Urinary bladder (tissue), 4 donors: ENCODE measurements around the gene CTCF. TPM values are rescaled to one million over a fixed set of nuclear protein-coding genes. Genes with fewer than 3 reads are reported as not detected.
A peak's percentile ranks its signal among the peaks of the same experiment; 100 is the strongest.

Experiments used
- DNase-seq: peaks from one replicate; pipeline ENCODE4 v3.0.0-alpha.2; 2015; ENCODE audit errors: extremely low spot score
- H3K27ac ChIP-seq: one replicate; pipeline ENCODE4 v1.5.1; 2013; ENCODE audit warnings: low read depth, mild to moderate bottlenecking, moderate library complexity
- H3K36me3 ChIP-seq: one replicate; pipeline ENCODE4 v1.6.1; 2013; ENCODE audit warnings: mild to moderate bottlenecking, moderate library complexity; ENCODE audit not compliant: insufficient read depth
- H3K4me1 ChIP-seq: one replicate; pipeline ENCODE4 v1.6.1; 2013; ENCODE audit warnings: mild to moderate bottlenecking, moderate library complexity; ENCODE audit not compliant: insufficient read depth
- H3K4me3 ChIP-seq: one replicate; pipeline ENCODE4 v1.5.1; 2013; ENCODE audit warnings: low read depth, low read length
- WGBS: extraction: QIAGEN DNeasy Blood & Tissue Kit; methylation state at CpG from one replicate; pipeline ENCODE4 v1.1.7; 2013; 5-methylcytosine and 5-hydroxymethylcytosine counted together
- polyA plus RNA-seq: library from polyadenylated mRNA; stranded (reverse); fragments of 200-250 nt; gene quantifications from one replicate; pipeline ENCODE4 v1.2.3, GENCODE V29; 2013
- total RNA-seq: library from RNA; depleted of rRNA; stranded (reverse); fragments of >200 nt; gene quantifications from one replicate; pipeline ENCODE4 v1.2.3, GENCODE V29; 2014
- donor health status: healthy with polysubstance abuse.
- donor health status: healthy.

CTCF gene
- total and polyA plus RNA-seq, 2 donors: 29.2 to 35.5 TPM

DNA sequence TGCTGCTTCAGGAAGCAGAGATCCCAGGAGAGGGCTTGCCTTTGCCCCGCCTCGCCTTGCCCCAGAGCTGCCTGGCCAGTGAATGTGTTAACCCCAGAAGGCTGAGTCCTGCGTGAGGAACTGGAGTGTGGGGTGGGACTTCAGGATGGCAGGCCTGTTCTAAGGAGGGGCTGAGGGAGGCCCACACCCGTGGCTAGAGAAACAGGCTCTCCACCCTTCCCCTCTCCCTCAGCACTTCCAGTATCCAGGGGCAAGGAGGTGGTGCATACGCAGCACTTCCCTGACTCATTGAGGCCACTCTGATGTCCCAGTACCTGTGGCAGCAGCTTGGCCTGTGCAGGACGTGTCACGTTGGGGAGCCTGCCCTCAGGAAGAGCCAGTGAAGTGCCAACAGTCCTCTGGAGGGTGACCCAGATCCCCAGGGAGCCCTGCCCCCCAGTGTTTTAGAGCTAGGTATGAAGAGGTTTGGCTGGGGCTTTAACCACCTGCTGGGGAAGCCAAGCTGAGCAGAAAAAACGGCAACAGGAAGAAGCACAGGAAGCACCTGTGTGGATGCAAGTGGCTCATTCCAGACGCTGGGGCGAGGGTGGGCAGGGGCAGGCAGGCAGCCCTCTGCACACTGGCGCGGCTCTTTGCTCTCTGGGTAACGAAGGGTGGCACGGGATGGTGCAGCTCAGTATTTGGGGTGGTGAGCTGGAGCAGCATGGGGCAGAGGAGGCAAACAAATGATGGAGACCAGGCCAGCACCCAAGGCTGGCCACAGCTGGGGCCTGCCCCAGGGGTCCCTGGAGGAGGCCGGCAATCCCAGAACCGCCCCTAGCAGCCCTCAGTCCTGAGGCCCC is 14.7 kb upstream of the CTCF start:
- no peak overlapping the region for H3K27ac ChIP-seq
- no peaks in the 10 kb centered on the region for H3K4me1 ChIP-seq
- no peak for DNase-seq
- H3K36me3 ChIP-seq: no peaks in the 10 kb centered on the region
- H3K4me3 ChIP-seq: no peak overlapping the region
- 61% methylated on average over 16 of the region's 16 CpGs for WGBS

DNA sequence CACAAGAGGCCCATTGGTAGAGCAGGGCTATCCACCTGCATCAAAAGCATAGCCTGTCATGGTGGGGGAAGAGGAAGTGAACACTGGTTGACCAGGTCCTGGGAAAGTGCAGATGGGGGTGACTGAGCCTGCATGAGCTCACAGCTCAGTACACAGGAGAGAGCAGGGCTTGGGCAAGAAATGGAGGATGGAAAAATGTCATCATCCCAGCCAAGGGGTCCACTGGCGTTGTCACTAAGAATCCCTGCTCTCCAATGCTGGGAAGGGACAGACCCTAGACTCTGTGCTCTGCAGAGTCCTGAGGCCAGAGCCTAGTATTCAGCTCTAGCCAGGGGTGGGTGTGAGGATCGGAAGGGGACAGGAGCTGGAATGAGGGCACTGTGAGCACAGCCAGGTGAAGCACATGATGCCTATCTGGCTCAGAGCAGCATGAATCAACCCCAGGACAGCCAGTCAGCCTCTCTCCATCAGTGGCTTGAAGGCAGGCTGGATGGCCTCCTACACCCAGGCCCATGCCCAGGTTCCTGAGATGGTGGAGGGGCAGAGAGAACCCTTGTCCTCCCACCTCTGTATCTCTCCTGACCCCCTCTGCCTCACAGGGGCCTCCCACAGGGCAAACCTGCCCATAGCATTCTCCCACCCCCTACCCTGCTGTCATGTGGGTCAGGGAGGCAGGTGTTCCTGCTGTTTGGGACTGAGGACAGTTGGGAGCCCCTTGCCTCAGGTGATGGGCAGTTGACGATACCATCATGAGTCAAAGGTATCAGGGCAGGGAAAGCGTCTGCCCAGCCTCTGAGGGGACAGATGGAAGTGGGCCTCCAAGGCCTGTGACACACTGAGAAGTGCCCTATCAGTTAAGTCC is 13.8 kb upstream of the CTCF start:
- WGBS: 87% methylated on average over 4 of the region's 4 CpGs
- Histone ChIP-seq H3K36me3 (no peaks in the 10 kb centered on the region), H3K4me3 (no peak overlapping the region), H3K27ac (no peak overlapping the region), H3K4me1 (no peaks in the 10 kb centered on the region)
- DNase-seq: no peak

DNA sequence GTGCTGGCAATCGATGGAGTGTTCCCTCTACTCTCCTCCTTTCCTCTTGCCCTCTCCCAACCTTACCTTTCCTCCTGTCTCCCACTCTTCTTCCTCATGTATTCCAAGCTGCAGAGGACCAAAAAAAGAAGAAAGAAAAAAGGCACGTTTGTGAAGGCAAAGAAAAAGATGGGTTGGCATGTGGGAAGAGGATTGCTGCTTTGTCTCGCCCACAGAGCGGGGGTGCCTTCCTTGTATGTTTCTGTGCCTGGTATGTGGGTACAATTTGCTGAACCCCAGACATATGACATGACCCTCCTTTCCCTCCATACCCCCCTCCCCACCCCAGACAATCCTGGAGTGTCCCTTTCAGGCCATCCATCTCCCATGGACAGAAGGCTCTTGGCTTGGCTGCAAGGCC is 13.1 kb upstream of the CTCF start:
- H3K4me3 ChIP-seq: no peak overlapping the region
- no peak overlapping the region for H3K27ac ChIP-seq
- 82% methylated on average over 4 of the region's 4 CpGs for WGBS
- no peak for DNase-seq
- no peaks in the 10 kb centered on the region for H3K36me3 ChIP-seq
- no peaks in the 10 kb centered on the region for H3K4me1 ChIP-seq

DNA sequence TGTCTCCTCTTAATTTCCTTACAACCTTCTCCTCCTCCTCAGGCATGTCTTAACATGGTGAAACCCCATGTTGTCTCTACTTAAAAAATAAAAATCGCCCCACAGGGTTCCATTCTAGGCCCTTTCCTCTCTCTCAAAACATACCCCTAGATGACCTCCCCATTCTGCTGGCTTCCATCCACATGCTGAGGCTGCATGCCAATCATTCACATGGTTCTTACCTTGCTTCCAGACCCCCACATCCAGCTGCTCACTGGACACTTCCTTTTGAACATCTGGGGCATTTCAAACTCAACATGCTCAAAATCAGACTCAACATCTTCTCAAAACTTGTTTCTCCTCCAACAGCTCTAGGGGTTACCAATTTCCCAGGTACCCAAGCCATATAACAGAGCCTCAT is 12.4 kb upstream of the CTCF start:
- Histone ChIP-seq H3K4me1 (no peaks in the 10 kb centered on the region), H3K36me3 (no peaks in the 10 kb centered on the region), H3K27ac (no peak overlapping the region), H3K4me3 (no peak overlapping the region)
- no peak for DNase-seq
- 76% methylated on average over 1 of the region's 1 CpG for WGBS

DNA sequence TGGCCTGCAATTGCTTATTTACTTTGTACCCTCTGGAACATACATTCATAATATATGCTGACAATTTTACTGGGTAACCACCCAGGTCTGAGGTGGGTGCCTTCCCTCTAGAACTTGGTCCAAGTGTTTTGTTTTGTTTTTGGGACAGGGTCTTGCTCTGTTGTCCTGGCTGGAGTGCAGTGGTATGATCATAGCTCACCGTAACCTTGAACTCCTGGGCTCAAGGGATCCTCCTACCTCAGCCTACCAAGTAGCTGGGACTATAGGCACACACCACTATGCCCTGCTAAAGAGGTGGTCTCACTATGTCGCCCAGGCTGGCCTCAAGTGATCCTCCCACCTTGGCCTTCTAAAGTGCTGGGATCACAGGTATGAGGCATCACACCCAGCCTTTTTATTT is 11.2 kb upstream of the CTCF start:
- Histone ChIP-seq H3K27ac (no peak overlapping the region), H3K4me3 (no peak overlapping the region), H3K36me3 (no peaks in the 10 kb centered on the region), H3K4me1 (no peaks in the 10 kb centered on the region)
- 94% methylated on average over 2 of the region's 2 CpGs for WGBS
- no peak for DNase-seq

DNA sequence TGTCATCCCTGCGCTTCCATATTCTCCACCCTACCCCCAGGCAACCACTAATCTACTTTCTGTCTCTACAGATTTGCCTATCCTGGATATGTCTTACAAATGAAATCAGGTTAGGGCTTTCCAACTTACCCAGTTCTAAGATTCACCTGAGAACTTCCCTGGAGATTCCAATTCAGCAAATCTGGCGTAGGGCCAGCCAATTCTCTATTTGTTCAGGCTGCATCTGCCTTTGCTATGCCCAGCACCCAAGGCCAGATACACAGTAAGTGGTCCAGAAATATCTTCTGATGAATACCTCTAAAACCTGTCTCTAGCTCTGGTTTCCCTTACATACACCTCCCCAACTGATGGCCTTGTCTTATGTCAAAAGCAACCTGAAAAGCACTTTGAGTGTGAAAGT is 10.4 kb upstream of the CTCF start:
- Histone ChIP-seq H3K4me3 (no peak overlapping the region), H3K27ac (no peak overlapping the region), H3K36me3 (no peaks in the 10 kb centered on the region), H3K4me1 (no peaks in the 10 kb centered on the region)
- WGBS: 94% methylated on average over 2 of the region's 2 CpGs
- DNase-seq: no peak

DNA sequence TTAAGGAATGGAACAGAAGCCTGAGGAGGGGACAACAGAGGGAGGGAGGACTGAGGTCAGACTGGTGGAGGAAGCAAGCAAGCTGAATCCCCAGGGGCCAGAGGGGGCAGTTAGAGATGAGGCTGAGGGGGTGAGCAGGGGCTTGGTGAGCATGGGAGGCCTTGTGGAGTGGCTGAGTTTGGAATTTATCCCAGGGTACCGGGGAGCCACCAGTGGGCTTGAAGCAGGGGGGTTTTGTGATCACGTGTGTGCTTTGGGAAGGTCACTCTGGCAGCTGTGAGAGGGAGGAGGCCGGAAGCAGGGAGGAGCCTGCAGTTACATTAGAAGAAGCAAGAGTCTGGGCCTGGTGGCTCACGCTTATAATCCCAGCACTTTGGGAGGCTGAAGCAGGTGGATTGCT is 9.8 kb upstream of the CTCF start:
- WGBS: 44% methylated on average over 4 of the region's 4 CpGs

DNA sequence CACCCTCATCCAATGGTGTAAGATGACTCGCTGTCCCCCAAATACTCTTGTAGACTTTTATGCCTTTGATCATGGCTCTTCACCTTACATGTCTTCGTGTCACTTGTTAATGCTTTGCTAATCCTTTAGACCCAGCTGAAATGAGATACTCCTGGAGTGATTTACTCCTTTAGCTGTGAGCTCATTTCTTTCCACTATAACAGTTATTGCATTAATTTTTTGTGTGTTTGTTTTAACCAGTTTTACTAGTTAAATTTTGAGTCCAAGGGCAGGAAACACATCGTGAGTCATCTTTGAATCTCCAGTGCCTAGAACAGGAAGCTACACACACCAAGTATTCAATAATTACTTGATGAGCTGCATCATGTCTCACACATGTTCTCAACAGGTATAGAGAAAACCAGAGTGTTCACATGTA is 6.5 kb upstream of the CTCF start:
- no peak for DNase-seq
- H3K4me3 ChIP-seq: no peak overlapping the region
- no peaks in the 10 kb centered on the region for H3K4me1 ChIP-seq
- H3K36me3 ChIP-seq: no peaks in the 10 kb centered on the region
- H3K27ac ChIP-seq: no peak overlapping the region
- WGBS: 58% methylated on average over 3 of the region's 3 CpGs

More for the DNA sequence above, 9.8 kb upstream of the CTCF start:
- Histone ChIP-seq H3K27ac (no peak overlapping the region), H3K4me1 (no peaks in the 10 kb centered on the region), H3K36me3 (no peaks in the 10 kb centered on the region), H3K4me3 (no peak overlapping the region)
- DNase-seq: no peak

DNA sequence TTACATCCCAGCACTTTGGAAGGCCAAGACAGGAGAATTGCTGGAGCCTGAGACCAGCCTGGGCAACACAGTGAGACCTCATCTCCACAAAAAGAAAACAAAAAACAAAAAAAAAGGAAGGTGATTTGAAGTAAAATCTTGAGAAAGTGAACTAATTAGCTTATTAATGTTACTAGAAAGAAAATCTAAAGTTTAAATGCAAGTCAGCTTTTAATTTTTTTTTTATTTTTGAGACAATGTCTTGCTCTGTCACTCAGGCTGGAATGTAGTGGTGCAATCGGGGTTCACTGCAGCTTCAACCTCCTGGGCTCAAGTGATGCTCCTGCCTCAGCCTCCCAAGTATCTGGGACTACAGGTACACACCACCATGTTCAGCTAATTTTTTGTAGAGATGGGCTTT is 3.5 kb upstream of the CTCF start:
- no peak overlapping the region for H3K4me3 ChIP-seq
- 81% methylated on average over 1 of the region's 1 CpG for WGBS
- no peaks in the 10 kb centered on the region for H3K4me1 ChIP-seq
- no peak for DNase-seq
- H3K36me3 ChIP-seq: no peaks in the 10 kb centered on the region
- no peak overlapping the region for H3K27ac ChIP-seq

DNA sequence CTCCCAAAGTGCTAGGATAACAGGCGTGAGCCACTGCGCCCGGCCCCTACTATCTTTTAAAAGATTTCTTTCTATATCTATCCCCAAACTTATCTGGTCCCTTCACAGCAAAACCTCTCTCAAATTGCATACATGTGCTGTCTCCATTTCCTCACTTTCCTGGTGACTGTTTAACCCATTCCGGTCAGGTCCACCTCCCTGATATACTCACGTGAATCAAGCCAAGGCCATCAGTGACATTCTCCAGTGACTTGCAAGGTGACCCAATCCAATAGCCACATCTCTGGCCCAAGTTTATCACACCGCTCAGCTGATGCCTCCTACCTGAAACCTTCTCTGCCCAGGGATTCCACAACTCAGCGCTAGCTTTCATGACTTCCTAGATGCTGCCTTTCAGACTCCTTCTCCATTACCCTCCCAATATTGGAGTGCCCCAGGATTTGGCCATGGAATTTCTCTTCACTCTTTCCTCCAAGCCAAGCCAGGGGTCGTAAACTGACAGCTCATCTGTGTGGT is 1.4 kb upstream of the CTCF start:
- H3K27ac ChIP-seq: no peak overlapping the region
- H3K4me1 ChIP-seq: no peaks in the 10 kb centered on the region
- DNase-seq: no peak
- H3K36me3 ChIP-seq: no peaks in the 10 kb centered on the region
- no peak overlapping the region for H3K4me3 ChIP-seq
- whole genome bisulfite sequencing: 87% methylated on average over 8 of the region's 8 CpGs

DNA sequence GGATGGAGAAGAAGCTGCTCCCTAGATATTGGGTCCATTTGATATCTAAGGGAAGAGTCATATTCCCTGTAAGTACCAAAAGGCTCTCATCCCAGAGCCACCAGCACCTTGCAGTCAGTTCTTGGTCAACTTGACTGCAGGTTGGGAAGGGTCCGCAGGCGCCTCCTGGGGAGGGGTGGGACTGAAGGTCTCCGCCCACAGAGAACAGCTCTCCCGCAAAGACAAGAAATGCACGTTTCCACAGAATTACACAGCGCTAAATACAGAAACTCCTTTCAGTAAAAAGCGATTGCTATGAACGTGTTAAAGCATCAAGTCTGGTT is 864 bp upstream of the CTCF start:
- H3K4me1 ChIP-seq: no peaks in the 10 kb centered on the region
- no peak for DNase-seq
- WGBS: 4% methylated on average over 8 of the region's 8 CpGs
- no peaks in the 10 kb centered on the region for H3K36me3 ChIP-seq
- H3K4me3 ChIP-seq: peak overlapping the region; percentile 91
- H3K27ac ChIP-seq: peak overlapping the region; percentile 46

DNA sequence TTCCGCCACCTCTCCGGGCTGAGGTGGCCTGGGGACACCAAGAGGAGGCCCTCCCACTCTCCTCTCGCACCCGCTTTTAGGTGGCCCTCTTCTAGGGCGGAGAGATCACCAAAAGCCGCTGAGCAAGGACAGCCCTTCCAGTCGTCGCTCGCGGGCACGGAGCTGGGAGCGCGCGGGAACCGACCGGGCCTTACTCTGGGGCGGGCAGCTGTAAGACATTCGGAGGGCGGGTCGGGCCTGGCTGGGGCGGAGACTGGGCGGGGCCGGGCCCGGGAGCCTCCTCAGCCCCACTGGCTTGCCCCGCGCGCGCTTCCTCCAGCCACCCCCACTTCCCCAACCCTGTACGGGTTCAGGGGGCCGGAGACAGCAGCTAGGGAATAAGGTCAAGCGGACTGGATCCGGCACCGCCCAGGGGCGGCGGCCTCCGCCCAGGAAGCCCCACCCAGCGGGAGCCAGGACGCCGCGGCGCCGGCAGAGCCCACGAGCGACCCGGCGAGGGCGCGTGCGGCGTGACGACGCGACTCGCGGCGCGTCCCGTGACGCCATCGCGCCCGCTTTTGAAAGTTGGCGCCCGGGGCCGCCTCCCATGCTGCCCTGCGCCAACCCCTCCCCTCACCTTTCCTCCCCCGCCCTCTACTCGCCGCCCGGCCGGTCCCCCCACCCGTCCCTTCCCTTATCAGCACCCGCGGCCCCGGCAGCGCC is 351 bp upstream of the CTCF start:
- Histone ChIP-seq H3K4me1 (no peaks in the 10 kb centered on the region), H3K4me3 (peak overlapping the region; percentile 91), H3K27ac (peak overlapping the region; percentile 98), H3K36me3 (no peaks in the 10 kb centered on the region)
- under 1% methylated on average over 76 of the region's 76 CpGs for WGBS
- DNase-seq: peak; percentile 81

DNA sequence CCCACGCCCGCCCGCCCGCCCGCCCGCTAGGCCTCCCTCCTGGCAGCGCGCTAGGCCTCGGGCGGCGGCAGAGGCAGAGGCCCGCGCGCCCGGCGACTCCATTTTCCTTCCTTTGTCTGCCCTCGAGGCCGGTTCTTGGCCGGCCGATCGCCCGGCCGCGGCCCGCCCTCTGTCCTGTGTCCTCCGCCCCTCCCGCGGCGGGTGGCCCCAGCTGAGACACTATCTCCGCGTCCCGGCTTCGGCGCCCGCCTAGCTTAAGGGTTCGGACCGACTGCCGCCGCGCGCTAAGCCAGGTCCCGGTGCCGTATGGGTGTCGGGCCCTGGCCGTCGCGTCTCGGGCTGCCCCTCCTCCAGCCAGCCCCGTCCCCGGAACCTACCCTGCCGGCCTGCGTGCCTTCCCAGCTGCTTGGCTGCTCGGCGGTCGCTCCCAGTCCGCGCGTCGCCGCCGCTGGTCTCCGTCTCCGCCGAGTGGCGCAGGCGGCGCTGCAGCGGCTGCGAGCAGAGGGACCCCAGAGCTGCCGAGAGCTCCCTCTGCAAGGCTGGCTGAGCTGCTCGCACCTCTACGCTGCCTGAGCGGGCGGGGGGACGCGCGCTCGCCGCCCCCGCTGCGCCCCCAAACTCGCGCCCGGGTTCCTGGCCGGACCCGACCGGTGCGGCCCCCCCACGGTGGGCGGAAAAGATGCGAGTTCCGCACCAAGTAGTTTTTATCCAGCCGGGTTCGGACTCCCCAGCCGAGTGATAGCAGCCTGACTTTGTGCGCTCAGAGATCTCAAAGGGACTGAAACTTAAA is 787 bp downstream of the CTCF start:
- Histone ChIP-seq H3K4me1 (no peaks in the 10 kb centered on the region), H3K36me3 (no peaks in the 10 kb centered on the region), H3K27ac (peak overlapping the region; percentile 100), H3K4me3 (peak overlapping the region; percentile 91)
- DNase-seq: no peak
- WGBS: under 1% methylated on average over 96 of the region's 96 CpGs
